Activated naive CD8-positive, alpha-beta T cell treated with anti-CD3 and anti-CD28 coated beads, Interleukin-2, amount 50 U/mL, for 24 hours (primary cell): ENCODE results near the gene RAB36.

Experiments used
- ATAC-seq: fragments of 150-1000 bp; cut with Tn5 transposase; one replicate; pipeline ENCODE4 v1.10.0; 2021
- DNase-seq: peaks from one replicate; pipeline ENCODE4 v3.0.0; 2021
- H3K27ac Mint-ChIP-seq: one replicate; pipeline ENCODE4 v1.8.0; 2021; ENCODE audit warnings: mild to moderate bottlenecking, mixed read lengths
- H3K27me3 Mint-ChIP-seq: one replicate; pipeline ENCODE4 v1.8.0; 2021; ENCODE audit warnings: mixed read lengths
- H3K36me3 Mint-ChIP-seq: one replicate; pipeline ENCODE4 v1.8.0; 2021; ENCODE audit warnings: low read depth, mixed read lengths
- H3K4me1 Mint-ChIP-seq: one replicate; pipeline ENCODE4 v1.8.0; 2021; ENCODE audit warnings: mixed read lengths
- H3K4me3 Mint-ChIP-seq: one replicate; pipeline ENCODE4 v1.8.0; 2021; ENCODE audit warnings: mild to moderate bottlenecking, moderate library complexity, mixed read lengths
- H3K9me3 Mint-ChIP-seq: one replicate; pipeline ENCODE4 v1.8.0; 2021; ENCODE audit warnings: mixed read lengths

The RAB36 gene

GRCh38 chr22:23105304-23105703, 40.0 kb upstream of the RAB36 start:
- Mint-ChIP-seq H3K27ac (no peak overlapping the region), H3K4me3 (no peak overlapping the region), H3K27me3 (no peaks in the 10 kb centered on the region), H3K36me3 (no peaks in the 10 kb centered on the region), H3K9me3 (no peaks in the 10 kb centered on the region), H3K4me1 (no peaks in the 10 kb centered on the region)
- no peak for ATAC-seq
- DNase-seq, result no peak

GRCh38 chr22:23105919-23106318, 39.4 kb upstream of the RAB36 start:
- no peaks in the 10 kb centered on the region for H3K4me1 Mint-ChIP-seq
- no peak overlapping the region for H3K4me3 Mint-ChIP-seq
- no peak overlapping the region for H3K27ac Mint-ChIP-seq
- DNase-seq (no peak), ATAC-seq (no peak)
- H3K27me3 Mint-ChIP-seq, result no peaks in the 10 kb centered on the region
- no peaks in the 10 kb centered on the region for H3K36me3 Mint-ChIP-seq
- no peaks in the 10 kb centered on the region for H3K9me3 Mint-ChIP-seq

DNA sequence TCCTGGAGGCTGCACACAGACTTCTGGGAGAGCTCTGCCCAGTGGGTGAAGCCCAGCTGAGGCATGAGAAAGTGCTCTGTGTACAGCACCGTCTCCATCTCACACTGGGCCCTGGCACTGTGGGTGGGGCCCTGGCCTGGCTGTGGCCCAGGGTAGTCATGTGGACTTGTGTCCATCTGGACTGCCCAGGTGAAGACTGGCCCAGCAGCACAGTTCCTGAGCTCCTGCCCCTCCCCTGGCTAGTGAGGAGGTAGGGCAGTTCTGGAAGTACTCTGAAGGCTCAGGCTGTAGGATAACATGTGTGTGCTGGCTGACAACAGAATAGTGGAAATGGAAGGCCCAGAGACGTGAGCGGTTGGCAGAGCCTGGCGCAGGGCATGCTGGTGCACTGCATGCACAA, 38.9 kb upstream of the RAB36 start:
- Mint-ChIP-seq H3K4me3 (no peak overlapping the region), H3K9me3 (no peaks in the 10 kb centered on the region), H3K36me3 (no peaks in the 10 kb centered on the region), H3K27ac (no peak overlapping the region), H3K27me3 (no peaks in the 10 kb centered on the region), H3K4me1 (no peaks in the 10 kb centered on the region)
- ATAC-seq (no peak), DNase-seq (no peak)

- Mint-ChIP-seq H3K4me3 (no peak overlapping the region), H3K9me3 (no peaks in the 10 kb centered on the region), H3K4me1 (no peaks in the 10 kb centered on the region), H3K27me3 (no peaks in the 10 kb centered on the region), H3K27ac (no peak overlapping the region), H3K36me3 (no peaks in the 10 kb centered on the region)
- DNase-seq (no peak), ATAC-seq (no peak)
These were observed 38.3 kb upstream of the RAB36 start for GRCh38 chr22:23106906-23107367.

DNA sequence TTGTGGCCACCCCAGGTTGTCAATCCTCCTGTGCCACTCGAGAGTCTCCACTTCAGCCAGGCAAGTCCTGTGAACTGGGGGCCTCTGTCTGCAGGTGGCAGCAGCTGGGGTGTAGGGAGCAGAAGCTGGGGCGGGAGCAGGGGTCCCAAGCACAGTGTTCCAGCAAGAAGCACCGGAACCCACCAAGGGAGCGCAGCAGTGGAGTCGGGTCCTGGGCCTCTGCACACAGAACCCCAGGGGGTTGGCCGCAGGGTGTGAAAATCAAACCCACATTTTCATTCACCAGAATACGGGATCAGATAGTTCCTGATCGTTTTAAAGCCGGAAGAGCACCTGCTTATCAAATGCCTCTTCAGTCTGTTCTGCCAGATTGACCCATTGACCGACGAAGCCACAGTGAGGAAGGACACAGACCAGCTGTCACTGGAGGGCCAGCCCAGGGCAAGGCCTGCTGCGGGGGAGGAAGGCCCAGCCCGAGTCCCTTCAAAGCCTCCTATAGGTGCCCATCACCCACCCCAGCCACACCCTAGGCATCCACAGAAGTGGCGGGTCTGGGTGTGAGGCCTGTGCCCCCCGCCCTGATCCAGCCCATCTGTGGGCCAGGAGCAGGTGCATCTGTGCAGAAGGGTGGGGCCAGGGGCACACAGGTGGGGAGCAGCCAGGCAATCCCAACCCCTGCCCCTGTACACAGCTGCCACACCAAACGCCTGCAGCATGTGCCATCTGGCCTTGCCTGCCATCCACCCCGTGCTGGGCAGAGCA, 37.6 kb upstream of the RAB36 start:
- no peak for ATAC-seq

DNA sequence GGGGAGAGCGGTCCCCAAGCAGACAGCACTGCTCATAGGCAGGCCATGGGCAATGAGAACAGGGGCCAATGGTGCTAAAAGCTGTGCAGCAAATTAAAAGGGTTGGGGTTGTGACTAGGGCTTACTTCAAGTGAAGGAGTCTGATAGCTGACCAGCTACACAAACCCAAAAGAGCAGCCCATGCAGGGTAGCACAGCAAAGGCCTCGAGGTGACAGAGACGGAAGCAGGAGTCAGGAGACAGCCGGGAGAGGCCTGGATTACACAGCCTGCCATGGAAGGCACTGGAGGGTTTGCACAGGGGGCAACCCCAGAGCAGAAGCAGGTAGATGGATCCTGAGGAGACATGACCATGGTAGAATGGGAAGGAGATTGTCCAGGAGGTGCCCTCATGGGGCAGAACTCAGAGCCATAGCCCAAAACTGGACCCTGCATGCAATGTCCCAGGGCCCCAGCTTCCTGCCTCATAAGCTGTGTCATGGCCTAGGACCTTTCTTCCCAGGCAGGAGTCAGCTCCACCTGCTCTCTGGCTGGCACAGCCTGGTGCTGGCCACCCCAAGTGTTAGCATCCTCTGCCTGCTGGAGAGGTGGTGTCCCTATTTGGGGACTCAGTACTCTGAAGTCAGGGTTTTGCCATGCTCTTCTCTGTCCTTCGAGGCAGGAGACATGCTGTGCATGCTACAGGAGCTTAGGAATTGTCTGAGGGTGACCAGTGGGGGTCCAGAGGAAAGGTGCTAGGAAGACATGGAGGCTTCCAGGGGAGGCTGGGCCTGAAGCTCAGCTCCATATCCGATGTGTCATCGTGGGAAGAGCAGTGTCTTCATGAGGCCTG, 36.8 kb upstream of the RAB36 start:
- Mint-ChIP-seq H3K27ac (no peak overlapping the region), H3K27me3 (no peaks in the 10 kb centered on the region), H3K4me3 (no peak overlapping the region), H3K4me1 (no peaks in the 10 kb centered on the region), H3K9me3 (no peaks in the 10 kb centered on the region), H3K36me3 (no peaks in the 10 kb centered on the region)
- DNase-seq, result no peak
- no peak for ATAC-seq

More for the DNA sequence above, 37.6 kb upstream of the RAB36 start:
- Mint-ChIP-seq H3K4me3 (no peak overlapping the region), H3K4me1 (no peaks in the 10 kb centered on the region), H3K36me3 (no peaks in the 10 kb centered on the region), H3K27ac (no peak overlapping the region), H3K27me3 (no peaks in the 10 kb centered on the region), H3K9me3 (no peaks in the 10 kb centered on the region)
- DNase-seq, result no peak

DNA sequence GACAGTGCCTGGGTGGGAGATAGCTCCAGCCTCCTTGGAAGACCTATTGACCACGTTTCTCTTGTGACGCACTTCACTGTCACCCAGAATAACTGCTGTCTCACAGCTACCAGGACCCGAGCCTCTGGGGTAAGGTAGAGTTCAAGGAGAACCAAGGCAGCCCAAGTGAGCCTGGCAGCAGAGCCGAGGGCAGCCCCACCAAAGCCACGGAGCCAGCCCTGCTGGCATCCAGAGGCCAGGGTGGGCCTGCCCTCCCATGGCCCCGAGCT, 36.3 kb upstream of the RAB36 start:
- Mint-ChIP-seq H3K4me3 (no peak overlapping the region), H3K4me1 (no peaks in the 10 kb centered on the region), H3K9me3 (no peaks in the 10 kb centered on the region), H3K27ac (no peak overlapping the region), H3K27me3 (no peaks in the 10 kb centered on the region), H3K36me3 (no peaks in the 10 kb centered on the region)
- DNase-seq (no peak), ATAC-seq (no peak)

GRCh38 chr22:23109441-23109978, 35.8 kb upstream of the RAB36 start:
- Mint-ChIP-seq H3K4me3 (no peak overlapping the region), H3K9me3 (no peaks in the 10 kb centered on the region), H3K36me3 (no peaks in the 10 kb centered on the region), H3K27ac (no peak overlapping the region), H3K27me3 (no peaks in the 10 kb centered on the region), H3K4me1 (no peaks in the 10 kb centered on the region)
- DNase-seq, result no peak
- no peak for ATAC-seq

- Mint-ChIP-seq H3K27me3 (no peaks in the 10 kb centered on the region), H3K4me1 (no peaks in the 10 kb centered on the region), H3K27ac (no peak overlapping the region), H3K36me3 (no peaks in the 10 kb centered on the region), H3K4me3 (no peak overlapping the region), H3K9me3 (no peaks in the 10 kb centered on the region)
- ATAC-seq (no peak), DNase-seq (no peak)
These were observed 34.9 kb upstream of the RAB36 start for GRCh38 chr22:23110190-23110921.

GRCh38 chr22:23110922-23111527, 34.3 kb upstream of the RAB36 start:
- Mint-ChIP-seq H3K36me3 (no peaks in the 10 kb centered on the region), H3K4me1 (no peaks in the 10 kb centered on the region), H3K9me3 (no peaks in the 10 kb centered on the region), H3K27me3 (no peaks in the 10 kb centered on the region), H3K27ac (no peak overlapping the region), H3K4me3 (no peak overlapping the region)
- ATAC-seq (no peak), DNase-seq (no peak)

GRCh38 chr22:23112472-23113012, 32.7 kb upstream of the RAB36 start:
- Mint-ChIP-seq H3K4me1 (no peaks in the 10 kb centered on the region), H3K36me3 (no peaks in the 10 kb centered on the region), H3K4me3 (no peak overlapping the region), H3K27ac (no peak overlapping the region), H3K27me3 (no peaks in the 10 kb centered on the region), H3K9me3 (no peaks in the 10 kb centered on the region)
- DNase-seq, result no peak
- ATAC-seq, result no peak

DNA sequence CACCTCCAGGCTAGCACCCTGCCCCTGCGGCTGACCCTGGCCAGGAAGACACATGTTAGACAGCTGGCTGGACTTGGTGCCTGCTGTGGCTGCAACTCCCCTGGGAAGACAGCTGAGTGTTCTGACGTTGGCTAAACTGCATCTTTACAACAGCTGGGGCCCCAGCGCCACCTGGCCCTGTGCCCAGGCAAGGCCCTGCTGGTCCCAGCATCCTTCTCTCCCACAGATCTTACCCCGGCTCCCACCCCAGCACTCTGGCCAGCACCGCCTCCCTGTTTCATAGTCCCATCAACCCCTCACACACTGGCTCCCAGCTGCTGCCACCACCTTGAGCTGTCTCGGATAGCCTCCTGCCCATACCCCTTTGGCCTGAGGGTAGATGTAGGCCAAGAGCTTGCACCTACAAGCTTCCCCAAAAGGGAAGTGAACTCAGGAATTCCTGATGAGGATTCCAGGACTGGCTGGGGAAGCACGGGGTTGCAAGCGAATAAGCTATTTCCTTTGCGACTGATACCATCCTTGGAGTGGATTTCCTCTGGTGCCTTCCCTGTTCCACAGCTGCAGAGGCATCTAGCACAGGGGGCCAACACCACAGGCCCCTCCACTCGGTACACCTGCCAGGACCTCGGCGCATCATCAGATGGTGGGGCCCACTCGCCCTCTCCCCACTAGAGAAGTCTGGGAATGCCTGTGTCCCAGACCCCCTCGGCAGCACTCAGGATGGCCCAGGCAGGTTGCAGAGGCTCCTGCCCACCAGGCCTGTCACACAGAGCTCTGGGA, 32.0 kb upstream of the RAB36 start:
- Mint-ChIP-seq H3K27me3 (no peaks in the 10 kb centered on the region), H3K4me3 (no peak overlapping the region), H3K36me3 (no peaks in the 10 kb centered on the region), H3K27ac (no peak overlapping the region), H3K9me3 (no peaks in the 10 kb centered on the region), H3K4me1 (no peaks in the 10 kb centered on the region)
- DNase-seq (no peak), ATAC-seq (no peak)

- DNase-seq, result no peak
- Mint-ChIP-seq H3K27me3 (no peaks in the 10 kb centered on the region), H3K9me3 (no peaks in the 10 kb centered on the region), H3K36me3 (no peaks in the 10 kb centered on the region), H3K4me1 (no peaks in the 10 kb centered on the region), H3K4me3 (no peak overlapping the region), H3K27ac (no peak overlapping the region)
- ATAC-seq, result no peak
These were observed 31.2 kb upstream of the RAB36 start for GRCh38 chr22:23113847-23114720.
